ENCODE results near the gene OSBPL3.

The OSBPL3 gene

DNA sequence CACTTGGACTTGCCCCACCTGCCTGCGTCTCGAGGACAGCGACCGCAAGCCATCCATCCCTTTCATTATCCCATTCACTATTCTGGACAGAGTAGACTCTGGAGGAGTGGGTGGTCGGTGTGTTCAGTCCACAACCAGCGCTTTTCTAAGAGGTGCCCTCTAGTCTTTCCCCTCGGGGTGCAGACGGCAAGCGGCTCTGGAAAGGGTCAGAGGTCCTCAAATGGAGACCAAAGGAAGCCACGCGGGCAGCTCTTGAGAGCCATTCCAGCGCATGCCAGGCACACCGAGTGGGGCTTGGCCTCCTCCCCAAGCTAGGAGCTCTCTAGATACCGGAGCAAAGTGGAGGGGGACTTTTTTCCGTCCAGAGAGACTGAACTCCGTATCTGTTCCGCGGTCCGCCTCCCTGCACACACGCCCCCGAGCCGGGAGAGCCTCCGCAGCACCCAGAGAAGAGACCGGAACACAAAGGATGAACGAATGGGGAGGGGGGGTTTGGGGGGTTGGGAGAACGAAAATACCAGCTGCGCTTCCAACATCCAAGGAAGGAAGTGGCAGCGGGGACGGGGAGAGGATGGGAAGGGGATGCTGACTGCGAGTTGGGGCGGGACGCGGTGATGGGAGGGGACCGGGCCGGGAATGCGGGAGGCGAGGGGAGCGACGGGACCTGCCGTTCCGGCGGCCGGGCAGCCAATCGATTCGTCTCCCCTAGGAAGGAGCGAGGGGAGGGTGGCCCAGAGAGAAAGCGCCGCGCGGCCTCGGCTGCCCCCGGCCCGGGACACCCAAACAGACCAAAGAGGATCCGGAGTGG is 223.2 kb downstream of the OSBPL3 start:
- no peak for DNase-seq

DNA sequence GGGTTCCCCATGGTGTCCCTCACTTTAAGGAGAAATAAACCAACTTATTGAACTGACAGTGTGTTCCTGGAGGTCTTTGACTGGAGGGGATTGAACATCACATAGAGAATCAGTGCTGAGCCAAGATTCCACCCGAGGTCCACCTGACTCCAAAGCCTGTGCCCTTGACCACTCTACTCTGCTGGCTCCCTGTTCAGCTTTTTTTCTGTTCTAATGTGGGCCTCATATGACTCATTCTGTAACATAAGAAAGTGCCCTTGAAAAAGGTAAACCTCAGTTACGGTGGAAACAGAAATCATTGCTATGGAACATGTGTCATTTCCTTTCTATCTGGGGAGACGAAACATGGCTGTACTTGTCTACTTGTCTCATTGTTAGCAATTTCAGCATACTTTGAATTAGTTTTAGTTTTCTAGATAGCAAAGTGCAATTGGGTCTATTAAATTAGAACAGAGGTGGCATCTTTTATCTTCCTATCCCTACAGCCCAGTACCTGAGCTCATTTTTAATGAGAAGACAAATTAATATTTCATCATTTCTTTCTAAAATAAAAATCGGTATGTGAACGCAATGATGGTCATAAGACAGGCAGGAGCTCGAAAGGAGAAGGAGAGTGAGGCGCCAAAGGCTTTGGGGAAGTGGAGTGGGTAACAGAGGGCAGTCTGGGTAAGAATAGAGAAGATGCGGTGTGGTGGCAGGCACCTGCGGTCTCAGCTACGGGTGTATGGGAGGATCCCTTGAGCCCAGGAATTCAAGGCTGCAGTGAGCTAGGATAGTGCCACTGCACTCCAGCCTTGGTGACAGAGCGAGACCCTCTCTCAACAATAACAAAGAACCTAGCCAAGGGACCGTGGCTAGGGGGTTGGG is 224.2 kb downstream of the OSBPL3 start:
- no peak for DNase-seq

DNA sequence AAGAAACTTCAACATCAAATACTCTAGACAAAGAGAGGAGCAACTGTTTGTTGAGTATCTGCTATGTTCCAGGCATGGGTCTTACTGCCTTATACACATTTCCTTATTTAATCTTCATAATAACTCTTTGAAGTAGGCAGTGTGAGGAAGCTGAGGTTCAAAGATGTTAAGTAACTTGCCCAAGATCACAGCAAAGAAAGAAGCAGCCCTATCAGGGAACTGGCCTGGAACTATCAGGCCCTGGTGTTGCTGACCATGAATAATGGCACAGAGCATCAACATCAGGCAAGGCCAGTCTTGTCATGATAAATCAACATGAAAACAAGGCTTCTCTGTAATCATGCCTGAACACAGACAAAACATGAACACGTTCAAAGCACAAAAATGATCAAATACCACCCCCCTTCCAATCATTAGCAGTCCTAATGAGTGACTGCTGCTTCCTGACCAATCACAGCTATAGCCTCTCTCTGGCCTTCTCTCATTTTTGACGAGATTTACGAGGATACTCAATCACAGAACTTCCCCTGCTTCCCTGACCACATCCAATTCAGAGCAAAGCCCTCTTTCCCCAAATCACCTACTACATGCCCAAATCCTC is 225.0 kb downstream of the OSBPL3 start:
- no peak for DNase-seq

DNA sequence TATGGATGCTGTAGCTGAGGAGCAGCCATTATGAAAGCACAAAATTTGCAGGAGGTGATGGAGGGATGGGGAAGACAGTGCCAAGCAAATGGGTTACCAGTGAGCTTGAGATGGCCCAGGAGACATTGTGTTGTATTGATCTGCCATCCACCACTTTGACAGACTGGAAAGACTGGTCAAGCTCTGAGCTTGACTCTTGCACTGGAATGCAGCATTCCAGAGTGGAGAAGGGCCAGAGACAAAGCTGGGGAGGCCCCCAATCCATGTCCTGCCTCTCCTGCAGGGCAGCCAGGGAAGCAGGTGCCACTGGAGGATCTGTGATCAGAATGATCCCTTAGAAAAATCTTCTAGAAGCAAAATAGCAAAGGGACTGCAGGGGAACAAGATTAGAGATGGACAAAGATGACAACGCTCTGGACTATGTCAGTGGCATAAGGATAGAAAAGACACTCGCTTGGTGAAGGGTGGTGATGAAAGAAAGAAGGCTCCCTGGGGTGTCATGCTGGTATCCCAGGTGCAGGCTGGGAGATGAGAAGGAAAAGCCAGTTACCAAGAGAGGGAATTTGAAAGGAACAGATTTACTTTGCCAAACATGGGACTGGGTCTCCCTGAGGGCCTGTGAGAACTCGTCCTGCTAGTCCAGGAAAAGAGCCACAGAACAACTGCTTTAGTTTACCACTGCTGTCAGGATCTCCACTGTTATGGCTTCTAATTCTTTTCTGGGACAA is 227.7 kb downstream of the OSBPL3 start:
- no peak for DNase-seq

DNA sequence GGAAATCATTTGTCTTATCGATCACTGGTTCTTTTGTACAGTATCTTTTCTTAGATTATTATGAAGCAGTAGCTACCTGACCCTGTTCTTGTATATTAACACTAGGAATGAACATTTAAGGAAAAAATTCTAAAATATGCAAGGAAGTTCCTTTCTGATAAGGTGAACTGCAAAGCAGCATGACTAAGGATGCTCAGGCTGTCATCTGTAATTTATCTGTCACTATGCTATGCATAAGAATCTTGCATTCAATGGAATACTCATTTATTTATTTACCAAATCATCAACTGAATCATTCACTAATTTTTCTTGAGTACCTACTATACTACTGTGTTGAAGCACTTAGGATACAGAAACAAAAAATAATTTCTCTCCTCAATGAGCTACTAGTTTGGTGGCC is 228.5 kb downstream of the OSBPL3 start:
- no peak for DNase-seq

- DNase-seq, result no peak
Observed at GRCh38 chr7:24750441-24751055, 229.4 kb downstream of the OSBPL3 start.

DNA sequence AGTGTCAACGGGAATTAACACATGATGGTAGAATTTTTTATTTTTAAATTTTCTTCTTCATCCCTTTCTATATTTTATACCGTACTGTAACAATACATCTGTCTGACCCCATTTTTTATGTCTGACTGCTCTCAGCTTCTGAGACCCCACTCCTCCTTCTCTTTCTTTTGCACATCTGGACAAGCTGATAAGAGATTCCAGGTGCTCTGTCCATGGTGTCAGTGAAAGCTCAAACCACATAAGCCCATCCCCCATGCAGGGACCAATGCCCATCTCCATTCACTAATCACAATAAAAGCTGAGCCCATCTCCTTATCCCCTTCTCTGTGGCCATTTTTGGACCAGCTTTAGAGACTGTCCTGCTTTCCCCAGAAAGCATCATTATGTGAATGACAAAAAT is 231.5 kb downstream of the OSBPL3 start:
- DNase-seq, result no peak
